Inflammatory macrophage treated with lipopolysaccharide for 1 hour (primary cell): ENCODE data around the gene PRDM15.

ENCODE experiments used
- DNase-seq, 2 donors: peaks; one replicate each; pipeline ENCODE4 v3.0.0-alpha.2; 2020 to 2022

Gene PRDM15, protein sequence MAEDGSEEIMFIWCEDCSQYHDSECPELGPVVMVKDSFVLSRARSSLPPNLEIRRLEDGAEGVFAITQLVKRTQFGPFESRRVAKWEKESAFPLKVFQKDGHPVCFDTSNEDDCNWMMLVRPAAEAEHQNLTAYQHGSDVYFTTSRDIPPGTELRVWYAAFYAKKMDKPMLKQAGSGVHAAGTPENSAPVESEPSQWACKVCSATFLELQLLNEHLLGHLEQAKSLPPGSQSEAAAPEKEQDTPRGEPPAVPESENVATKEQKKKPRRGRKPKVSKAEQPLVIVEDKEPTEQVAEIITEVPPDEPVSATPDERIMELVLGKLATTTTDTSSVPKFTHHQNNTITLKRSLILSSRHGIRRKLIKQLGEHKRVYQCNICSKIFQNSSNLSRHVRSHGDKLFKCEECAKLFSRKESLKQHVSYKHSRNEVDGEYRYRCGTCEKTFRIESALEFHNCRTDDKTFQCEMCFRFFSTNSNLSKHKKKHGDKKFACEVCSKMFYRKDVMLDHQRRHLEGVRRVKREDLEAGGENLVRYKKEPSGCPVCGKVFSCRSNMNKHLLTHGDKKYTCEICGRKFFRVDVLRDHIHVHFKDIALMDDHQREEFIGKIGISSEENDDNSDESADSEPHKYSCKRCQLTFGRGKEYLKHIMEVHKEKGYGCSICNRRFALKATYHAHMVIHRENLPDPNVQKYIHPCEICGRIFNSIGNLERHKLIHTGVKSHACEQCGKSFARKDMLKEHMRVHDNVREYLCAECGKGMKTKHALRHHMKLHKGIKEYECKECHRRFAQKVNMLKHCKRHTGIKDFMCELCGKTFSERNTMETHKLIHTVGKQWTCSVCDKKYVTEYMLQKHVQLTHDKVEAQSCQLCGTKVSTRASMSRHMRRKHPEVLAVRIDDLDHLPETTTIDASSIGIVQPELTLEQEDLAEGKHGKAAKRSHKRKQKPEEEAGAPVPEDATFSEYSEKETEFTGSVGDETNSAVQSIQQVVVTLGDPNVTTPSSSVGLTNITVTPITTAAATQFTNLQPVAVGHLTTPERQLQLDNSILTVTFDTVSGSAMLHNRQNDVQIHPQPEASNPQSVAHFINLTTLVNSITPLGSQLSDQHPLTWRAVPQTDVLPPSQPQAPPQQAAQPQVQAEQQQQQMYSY

DNA sequence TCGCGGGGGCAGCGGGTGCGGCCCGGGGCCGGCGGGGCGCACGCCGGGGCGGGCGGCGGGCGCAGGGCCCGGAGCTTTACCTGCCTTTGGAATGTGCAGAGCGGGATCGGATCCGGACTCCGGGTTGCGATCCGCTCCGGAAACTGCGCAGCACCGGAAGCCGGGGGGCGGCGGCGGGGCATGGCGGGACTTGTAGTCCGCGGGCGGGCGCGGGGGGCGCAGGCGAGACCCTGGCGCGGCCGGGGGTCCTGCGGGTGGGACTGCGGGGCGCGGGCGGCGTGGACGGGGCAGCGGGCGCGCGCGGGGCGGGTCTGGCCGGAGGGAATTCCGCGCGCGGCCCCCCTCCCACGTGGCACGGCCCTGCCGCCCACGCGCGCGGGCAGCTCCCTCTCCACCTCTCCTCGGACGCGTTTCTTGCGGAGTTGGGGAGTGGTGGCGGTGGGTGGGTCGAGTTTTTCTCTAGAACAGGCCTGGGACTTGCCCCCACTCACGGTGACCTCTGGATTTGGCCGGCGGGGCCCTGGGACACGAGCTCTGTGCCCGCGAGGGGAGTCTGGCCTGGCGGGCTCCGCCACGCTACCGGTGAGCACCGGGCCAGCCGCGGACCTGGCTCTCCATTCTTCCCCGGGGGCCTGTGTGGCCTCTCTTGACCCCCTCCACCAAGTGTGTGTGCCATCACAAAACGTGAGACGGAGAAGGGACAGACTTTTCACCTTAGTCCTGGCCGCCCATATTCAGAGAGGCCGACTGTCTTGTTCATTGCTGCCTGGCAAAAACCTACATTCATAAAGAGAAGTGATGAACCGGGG lies at the start of gene PRDM15:
PRDM15 (minus strand) TSS at position 155 of the 809 bp plus-strand sequence. CDS start 18,981 bp downstream, outside the sequence.
- peak; percentile 55 to 79 for DNase-seq

DNA sequence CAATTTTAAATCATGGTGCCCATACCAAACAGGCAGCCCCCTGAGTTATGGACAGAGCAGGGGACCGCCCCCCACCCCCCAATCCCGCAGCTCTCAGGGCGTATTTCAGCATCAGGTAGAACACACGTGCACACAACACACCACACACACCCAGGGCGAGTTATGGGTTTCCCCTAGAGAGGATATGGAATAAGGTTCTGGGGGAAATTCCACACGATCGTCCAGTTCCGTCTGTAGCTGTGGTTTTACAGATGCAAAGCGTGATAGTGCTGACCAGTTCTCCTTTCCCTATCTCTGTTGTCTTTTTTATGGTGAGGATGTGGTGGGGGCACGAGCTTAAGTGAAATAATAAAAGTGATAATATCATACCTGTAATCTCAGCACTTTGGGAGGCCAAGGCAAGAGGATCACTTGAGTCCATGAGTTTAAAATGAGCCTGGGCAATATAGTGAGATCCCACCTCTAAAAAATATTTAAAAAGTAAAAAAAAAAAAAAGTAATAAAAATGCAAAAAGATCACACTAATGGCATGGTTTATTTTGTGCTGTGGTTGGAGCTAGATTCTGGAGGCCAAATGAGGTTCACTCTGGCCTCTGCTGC lies 49.6 kb upstream of the PRDM15 start:
- peak; percentile 86 to 89 for DNase-seq

DNA sequence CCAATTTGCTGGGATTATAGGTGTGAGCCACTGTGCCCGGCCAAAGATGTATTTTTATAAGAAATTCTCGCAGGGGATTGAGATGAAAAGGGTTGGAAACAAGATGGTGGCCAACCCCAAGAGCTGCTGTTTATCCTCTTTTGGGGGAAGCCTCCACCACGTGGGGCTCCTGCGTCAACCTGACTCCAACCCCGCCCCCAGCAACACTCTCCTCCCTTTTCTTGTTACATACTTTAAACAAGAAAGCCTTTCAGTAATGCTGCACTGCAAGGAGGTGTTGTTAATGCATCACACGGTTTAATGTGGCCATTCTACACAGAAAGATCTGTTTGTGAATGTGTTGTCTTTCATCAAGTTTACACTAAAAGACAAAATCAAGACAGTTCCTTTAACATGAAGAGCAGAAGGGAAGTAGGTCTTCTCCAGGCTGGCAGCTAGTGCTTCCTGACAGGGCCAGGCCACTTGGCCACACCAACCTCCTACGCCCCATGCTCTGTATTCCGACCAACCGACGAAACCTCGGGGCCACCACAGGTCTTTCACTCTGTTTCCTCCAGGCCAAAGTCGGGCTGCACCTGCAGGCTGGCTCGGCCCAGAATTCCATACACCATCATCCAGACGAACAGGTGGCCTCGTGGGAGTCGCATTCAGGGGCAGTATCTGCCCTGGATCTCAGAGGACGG lies 48.7 kb upstream of the PRDM15 start:
- DNase-seq, result peak; percentile 64 to 75

DNA sequence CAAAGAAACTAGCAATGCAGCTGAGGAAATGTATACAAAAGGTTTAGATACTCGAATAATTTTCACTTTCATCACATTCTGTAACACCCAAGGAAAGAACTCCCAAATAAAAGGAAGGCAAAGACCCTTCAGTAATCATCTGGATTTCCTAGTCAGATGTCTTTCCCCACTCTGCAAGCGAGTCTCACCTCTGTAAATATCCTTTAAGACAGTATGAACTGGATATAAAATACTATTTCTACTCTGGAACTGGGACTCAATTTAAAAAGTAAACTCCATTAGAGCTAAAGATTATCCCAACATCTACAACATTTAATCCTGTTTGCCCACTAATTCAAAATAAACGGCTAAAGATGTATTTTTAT lies 47.6 kb upstream of the PRDM15 start:
- DNase-seq, result no peak

DNA sequence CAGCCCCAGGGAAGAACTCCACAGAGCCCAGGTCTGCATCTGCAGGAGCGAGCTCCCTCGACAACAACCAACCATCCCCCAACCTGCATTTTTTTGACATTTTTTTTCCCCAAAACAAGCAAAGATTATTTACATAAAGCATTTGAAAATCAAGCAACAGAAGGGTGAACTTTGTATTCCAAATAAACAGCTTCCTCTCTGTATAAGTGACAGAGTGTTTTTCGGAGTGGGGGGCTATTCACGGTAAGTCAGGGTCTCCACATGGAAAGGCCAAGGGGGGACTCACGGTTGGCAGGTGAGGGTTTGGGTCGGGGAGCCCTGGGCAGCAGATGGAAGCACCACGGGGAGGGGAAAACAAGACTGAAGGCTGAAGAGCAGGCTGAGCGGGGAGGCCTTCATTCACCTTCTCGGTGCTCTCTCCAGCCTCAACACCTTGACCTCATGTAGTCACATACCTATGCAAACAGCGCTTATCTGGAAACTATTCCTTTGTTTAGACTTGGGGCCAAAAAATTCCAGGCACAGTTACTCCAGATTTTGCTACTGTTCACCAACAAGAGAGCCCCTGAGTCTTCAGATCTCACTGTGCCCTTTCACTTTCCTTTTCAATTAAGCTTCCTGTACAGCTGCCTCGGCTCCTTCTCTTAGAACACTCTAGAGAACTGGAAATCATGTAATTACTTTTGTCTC lies 47.1 kb upstream of the PRDM15 start:
- peak; percentile 53 to 65 for DNase-seq

DNA sequence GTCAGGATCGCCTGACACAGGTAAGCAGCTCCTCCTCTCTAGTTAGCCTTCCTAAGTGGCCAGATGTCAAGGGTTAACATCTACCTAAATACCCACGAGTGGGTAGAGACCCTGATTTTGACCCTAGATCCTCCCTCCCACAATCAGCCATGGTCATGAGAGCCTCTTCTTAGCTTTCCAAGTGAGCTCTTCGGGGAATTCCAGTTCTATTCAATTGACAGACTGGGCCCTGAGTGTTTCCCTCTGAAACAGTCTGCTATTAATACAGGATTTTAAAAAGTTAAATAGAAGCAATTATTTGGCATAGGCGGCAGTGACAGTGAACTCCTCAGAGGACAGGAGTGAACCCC lies 46.6 kb upstream of the PRDM15 start:
- DNase-seq, result peak in 1 of 2 donors; percentile 17

DNA sequence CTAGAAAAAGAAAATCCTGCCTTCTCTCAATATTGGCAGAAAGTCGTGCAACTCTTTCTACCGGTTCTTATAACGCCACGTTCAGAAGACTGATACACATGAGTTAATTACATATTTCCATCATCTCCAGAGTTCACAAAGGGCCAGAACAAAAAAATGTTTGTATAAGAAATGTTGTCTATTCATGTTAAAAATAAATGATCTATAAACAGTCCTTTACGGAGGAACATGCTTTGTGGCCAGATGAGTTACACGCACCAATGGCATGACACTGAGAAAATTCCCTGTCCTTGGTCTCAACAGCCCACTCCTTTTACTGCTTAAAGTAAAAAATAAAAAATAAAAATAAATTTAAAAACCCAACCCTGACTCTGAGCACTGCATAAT lies 45.2 kb upstream of the PRDM15 start:
- no peak for DNase-seq

DNA sequence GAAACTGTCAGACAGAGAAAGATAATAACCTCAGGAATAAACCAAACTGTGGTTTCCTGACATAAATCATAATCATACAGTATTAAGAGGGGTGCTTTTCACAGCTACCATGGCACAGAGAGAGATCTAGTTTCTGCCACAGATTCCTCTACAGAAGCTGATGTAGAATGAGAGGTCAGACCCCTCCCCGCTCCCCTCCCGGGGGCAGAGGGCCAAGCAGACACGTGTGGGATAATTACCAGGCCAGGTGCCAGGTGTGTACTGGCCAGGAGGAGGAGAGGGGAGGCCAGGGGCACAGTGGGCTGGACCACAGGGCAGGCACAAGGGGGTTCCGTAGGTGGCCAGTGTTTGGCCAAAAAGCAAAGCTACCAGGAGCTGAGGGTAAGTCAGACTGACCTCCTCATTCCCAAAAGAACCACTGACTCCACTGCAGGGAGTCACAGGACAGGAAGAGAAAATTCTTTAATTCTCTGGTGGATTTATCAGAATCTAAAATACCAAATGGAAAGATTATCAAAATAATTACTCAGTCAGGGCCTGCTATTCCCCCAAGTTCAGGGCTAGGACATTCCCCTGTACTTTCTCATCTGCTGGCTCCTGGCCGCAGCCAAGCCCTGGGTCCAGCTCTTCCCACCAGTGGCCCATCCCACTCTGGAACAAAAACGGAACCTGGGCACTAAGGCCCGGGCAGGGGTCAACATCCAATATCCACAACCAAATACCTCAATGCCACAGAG lies 44.7 kb upstream of the PRDM15 start:
- no peak for DNase-seq

DNA sequence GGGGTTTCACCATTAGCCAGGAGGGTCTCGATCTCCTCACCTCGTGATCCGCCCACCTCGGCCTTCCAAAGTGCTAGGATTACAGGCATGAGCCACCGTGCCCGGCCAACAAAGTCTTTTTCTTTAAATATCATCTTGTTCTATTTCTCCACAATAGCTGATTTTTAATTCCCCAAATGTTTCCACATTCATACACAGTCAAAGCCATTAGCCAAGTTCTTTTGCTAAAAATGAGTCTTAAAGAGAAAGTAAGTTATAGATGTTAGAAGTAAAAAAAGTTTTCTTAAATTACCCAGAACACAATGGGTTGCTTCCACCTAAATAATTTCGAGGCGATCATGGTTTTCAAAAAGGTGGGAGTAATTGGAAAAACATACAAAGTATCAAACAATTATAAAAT lies 44.0 kb upstream of the PRDM15 start:
- DNase-seq, result no peak

DNA sequence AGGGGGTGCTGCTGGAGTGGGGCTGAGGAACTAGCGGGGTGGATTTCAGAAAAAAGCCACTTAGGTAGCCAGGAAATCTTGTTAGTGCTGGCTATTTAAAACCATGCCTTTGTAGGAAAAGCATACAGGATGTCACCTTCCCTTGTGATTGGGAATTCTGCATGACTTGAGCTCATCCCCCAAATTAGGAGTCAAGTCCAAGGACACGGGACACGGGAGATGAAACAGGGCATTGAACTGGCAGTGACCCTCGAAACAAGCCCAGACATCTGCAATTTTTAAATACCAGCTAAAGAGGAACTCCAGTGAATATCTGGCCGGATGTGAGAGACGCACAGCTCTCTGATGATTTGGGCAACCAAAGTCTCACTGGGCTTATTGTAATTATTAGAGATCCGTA lies 41.9 kb upstream of the PRDM15 start:
- peak in 1 of 2 donors; percentile 45 for DNase-seq

DNA sequence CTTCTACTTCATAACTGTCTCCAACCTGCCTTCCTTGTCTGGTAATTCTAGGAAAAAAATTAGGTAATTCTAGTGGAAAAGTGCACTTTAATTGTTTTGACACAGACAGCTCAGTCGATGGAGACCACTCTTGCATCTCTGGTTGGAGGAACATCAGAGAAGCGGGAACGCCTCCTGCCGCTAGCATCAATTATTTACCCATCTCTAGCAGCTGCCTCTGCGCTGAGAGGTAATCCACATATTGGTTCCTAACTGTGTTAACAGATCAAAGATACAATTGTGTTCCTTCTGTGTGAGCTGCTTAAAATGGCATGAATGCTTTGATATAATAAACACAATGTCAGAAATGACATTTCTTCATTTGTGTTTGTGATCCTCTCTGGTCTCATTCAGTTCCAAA lies 41.3 kb upstream of the PRDM15 start:
- DNase-seq, result no peak

DNA sequence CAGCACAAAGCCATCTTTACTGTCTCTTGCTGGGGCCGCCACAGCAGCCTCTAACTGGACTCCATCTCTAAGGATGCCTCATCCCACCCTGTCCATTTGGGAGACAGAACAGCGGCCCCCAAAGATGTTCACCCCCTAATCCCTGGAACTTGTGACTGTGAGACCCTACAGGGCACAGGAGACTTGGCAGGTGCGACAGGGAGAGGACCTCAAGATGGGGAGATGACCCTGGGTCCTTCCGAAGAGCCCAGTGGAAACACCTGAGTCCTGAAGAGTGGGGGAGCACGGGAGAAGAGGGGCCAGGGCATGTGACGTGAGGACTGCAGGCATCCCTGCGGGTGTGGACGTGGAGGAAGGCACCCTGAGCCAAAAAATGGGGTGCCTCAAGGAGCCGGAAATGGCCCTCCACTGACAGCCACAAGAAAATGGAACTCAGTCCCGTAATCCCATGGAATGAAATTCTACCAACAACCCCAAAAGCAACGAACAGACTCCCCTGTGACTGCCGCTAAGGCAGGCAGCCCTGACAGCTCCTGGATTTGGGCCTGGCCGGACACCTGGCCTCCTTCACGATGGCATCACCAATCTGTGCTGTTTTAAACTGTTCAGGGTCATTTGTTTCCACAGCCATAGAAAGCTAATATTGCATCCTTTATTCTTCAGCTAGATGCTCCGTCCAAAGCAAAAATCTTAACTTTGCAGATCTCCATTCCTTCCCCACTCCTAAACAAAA lies 40.7 kb upstream of the PRDM15 start:
- DNase-seq, result no peak

DNA sequence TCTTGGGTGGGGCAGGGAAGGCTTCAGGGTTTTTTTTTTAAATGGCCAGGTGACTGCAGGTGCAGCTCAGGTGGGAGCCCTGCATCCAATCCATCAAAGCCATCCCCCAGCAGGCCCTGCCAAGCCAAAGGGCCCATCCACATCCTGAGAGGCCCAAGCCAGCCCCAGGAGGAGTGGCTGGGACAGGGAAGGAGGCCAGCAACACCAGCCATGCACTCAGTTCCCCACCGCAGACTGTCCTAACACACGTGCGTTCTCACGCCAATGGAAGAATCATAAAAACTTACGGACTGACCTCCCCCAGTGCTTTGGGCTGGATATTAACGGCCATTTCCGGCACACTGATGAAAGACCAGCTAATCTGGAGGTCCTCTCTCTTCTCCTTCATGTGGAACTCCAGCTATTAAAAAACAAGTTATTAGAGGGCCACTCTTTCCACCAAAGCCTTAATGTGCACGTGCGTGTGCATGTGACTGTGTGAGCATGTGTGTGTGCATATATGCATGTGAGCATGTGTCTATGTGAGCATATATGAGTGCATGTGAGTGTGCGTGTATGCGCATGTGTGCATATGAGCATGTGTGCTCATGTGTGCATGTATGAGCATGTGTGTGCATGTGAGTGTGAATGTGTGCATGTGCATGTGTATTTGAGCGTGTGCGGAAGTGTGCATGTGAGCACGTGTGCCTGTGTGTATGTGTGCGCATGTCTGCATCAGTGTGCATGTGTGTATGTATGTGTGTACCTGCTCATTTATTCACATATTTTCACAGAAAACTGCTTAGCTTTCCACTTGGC lies 39.6 kb upstream of the PRDM15 start:
- DNase-seq, result no peak

DNA sequence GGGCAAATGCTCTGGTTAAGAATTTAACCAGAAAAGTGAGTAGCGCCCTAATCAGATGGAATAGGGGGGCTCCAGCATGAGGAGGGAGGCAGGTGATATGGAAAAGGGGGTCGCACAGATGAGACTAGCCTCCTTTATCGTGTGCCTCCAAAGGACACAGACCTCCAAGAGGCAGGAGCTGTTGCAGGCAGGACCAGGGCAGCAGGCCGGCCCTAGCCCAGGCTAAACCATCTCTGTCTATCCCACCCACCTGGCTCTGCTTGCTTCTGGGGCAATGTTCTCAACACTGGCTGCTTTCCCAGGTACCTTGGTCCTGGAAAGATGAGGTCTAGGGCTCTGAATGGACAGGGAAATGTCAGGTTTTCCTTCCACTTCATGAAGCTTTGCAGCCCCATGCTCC lies 38.4 kb upstream of the PRDM15 start:
- no peak for DNase-seq

DNA sequence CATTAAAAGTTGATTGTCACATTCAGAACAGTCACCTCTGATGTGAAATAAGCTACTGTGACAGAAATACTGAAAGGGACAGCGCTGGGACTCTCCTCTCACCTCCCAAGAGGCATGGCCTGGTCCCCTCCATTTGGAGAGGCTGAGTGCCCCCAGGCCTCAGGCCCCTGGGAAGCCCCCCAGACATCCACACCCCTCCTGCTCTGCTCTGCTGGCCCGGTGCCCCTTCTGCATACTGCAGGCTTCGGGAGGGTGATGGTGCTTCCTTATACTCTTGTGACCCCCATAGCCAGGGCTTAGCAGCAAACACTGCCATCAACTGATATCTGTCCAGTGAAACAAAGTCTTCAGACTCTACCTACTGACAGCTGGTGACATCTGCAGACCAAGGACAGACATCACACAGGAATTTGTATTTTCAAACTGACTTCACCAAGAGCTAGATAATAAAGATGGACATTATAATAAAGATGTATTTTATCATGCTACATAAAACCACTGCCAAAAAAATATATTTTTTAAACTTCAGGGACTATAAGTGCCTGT lies 37.8 kb upstream of the PRDM15 start:
- DNase-seq, result no peak

DNA sequence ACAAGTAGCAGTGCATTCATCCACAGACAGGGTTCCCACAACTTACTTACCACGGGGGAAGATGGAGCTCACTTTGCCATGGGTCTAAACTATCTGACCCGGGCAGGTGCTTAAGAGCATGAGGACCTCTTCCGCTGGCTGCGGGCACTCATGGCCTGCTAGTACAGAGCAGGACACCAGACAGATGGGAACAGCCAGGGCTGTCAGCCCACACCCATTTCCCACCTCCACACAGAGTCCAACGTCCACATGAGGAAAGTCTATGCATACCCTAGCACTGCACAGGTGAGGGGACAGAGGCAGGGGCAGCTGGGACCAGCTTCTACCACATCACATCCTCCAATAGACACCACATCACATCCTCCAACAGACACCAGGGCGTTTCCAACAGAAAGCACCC lies 35.8 kb upstream of the PRDM15 start:
- DNase-seq, result no peak

DNA sequence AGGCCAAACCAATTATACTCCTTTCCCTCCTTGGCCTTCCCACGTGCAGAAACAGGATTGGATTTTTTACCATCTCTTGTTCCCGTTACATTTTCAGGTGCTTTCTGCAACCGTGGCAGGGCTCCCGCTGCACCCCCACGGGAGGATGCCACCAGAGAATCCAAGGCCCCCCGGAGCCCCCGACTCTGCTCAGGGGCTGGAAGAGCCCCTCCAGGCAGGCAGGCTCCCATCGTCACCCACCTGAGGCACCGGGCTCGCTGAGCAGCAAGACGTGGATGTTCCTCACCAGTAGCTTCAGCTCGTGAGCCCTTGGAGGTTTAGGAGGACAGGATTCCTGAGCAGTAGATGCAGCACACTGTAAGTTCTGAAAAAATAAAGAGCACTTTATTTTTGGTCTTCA lies 35.2 kb upstream of the PRDM15 start:
- DNase-seq, result no peak

DNA sequence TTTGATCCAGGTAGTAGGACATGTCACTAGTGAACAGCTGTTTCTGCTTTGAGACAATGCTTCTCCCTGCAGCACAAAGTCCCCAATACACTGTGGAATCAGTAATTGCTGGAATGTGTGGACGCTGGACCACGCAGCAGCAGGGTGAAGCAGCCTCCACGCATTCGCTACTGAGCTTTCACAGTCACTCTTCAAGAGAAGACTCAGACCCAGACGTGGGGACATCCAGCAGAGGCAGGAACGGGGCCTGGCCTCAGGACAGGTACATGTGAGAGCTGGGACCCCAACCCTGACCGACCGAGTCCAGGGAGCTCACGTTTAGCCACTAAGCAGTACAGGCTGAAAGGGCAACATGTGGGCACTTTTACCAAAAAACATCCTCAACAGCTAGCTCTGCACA lies 34.1 kb upstream of the PRDM15 start:
- no peak for DNase-seq
